Progenitor cell of endocrine pancreas (in vitro differentiated cells): ENCODE results near the gene AARS1. TPM values are rescaled to one million over a fixed set of nuclear protein-coding genes. Genes with fewer than 3 reads are reported as not detected.

Source experiments
- DNase-seq: peaks from one replicate; pipeline ENCODE4 v3.0.0; 2021; ENCODE audit warnings: low spot score; ENCODE audit not compliant: unreplicated experiment
- H3K27ac Mint-ChIP-seq: 2 replicates; pipeline ENCODE4 v1.8.0; 2021; ENCODE audit warnings: mild to moderate bottlenecking, moderate library complexity, mixed read lengths
- H3K27me3 Mint-ChIP-seq: 2 replicates; pipeline ENCODE4 v1.8.0; 2021; ENCODE audit warnings: mixed read lengths
- H3K36me3 Mint-ChIP-seq: 2 replicates; pipeline ENCODE4 v1.8.0; 2022; ENCODE audit warnings: mixed read lengths; ENCODE audit not compliant: insufficient read depth
- H3K4me1 Mint-ChIP-seq: 2 replicates; pipeline ENCODE4 v1.8.0; 2021; ENCODE audit warnings: low read depth, mixed read lengths
- H3K4me3 Mint-ChIP-seq: 2 replicates; pipeline ENCODE4 v1.8.0; 2021; ENCODE audit warnings: low read depth, mild to moderate bottlenecking, moderate library complexity, mixed read lengths
- H3K9me3 Mint-ChIP-seq: 2 replicates; pipeline ENCODE4 v1.8.0; 2021; ENCODE audit warnings: low read depth, mixed read lengths
- total RNA-seq: library from RNA; stranded (reverse); gene quantifications from 2 replicates; pipeline ENCODE4 v1.2.1, GENCODE V29; 2021
- TF ChIP-seq, protein P1 (sequence below): fragments of 200-600 bp; sonication (generic); IDR thresholded peaks from one replicate; pipeline ENCODE4 v1.5.0; 2021; ENCODE audit warnings: antibody characterized with exemption, mild to moderate bottlenecking; ENCODE audit not compliant: unreplicated experiment

The AARS1 gene
- total RNA-seq, 1 donor from 2014 or later: 114 TPM

DNA sequence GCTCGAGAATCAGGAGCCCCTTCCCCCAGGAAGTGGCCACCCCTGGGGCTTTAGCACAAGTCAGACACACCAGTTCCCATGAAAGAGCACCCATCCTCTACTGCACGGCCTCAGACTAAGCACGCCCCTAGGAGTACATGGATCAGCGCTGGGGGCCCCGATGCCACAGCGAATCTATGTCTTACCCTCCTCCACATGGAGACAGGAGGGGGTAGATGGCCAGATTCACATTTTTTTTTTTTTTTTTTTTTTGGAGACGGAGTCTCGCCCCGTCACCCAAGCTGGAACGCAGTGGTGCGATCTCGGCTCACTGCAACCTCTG lies 34.4 kb downstream of the AARS1 start:
- TF ChIP-seq, protein P1, sequence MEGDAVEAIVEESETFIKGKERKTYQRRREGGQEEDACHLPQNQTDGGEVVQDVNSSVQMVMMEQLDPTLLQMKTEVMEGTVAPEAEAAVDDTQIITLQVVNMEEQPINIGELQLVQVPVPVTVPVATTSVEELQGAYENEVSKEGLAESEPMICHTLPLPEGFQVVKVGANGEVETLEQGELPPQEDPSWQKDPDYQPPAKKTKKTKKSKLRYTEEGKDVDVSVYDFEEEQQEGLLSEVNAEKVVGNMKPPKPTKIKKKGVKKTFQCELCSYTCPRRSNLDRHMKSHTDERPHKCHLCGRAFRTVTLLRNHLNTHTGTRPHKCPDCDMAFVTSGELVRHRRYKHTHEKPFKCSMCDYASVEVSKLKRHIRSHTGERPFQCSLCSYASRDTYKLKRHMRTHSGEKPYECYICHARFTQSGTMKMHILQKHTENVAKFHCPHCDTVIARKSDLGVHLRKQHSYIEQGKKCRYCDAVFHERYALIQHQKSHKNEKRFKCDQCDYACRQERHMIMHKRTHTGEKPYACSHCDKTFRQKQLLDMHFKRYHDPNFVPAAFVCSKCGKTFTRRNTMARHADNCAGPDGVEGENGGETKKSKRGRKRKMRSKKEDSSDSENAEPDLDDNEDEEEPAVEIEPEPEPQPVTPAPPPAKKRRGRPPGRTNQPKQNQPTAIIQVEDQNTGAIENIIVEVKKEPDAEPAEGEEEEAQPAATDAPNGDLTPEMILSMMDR: no peak
- no peak overlapping the region for H3K4me3 Mint-ChIP-seq
- DNase-seq: no peak
- H3K9me3 Mint-ChIP-seq: no peaks in the 10 kb centered on the region
- H3K27me3 Mint-ChIP-seq: no peaks in the 10 kb centered on the region
- no peak overlapping the region for H3K27ac Mint-ChIP-seq
- peaks cover 3% of the 10 kb centered on the region for H3K4me1 Mint-ChIP-seq
- peaks cover 21% of the 10 kb centered on the region for H3K36me3 Mint-ChIP-seq

DNA sequence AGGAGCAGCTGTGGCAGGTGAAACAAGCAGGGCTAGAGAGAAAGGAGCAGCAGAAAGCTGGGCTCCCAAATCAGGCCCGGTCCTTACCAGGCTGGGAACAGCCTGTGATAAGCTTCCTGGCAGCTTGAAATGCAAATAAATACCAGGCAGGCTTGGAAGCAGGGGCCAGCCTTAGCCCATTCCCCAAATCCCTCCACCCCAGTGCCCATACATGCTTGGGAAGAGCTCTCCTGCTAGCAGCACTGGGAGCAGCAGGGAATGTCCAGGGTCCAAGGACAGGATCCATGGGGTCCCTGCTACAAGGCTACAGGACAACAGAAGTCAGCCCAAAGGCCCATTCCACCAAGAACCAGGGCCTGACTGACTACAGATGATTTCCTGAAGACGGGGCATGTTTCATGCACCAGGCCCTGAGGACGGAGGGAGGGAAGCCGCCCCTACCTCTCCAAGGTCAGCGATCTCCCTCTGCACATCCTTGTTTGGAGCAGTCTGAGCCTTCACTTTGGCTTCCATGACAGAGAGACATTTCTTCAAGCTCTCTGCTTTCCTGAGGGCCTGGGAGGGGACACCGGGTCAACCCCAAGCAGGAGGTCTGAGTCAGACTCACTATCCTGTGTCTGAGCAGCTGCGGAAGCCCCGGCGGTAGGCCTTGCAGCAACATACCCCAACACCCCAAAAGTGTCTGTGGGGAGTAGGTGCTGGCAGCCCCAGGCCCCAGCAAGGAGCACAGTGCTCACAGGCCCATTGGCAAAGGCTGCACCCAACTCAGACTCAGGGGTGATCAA lies 34.9 kb downstream of the AARS1 start:
- TF ChIP-seq, protein P1: no peak
- no peaks in the 10 kb centered on the region for H3K27me3 Mint-ChIP-seq
- DNase-seq: no peak
- no peak overlapping the region for H3K27ac Mint-ChIP-seq
- peaks cover 5% of the 10 kb centered on the region for H3K4me1 Mint-ChIP-seq
- H3K36me3 Mint-ChIP-seq: peaks cover 23% of the 10 kb centered on the region
- no peaks in the 10 kb centered on the region for H3K9me3 Mint-ChIP-seq
- H3K4me3 Mint-ChIP-seq: no peak overlapping the region

DNA sequence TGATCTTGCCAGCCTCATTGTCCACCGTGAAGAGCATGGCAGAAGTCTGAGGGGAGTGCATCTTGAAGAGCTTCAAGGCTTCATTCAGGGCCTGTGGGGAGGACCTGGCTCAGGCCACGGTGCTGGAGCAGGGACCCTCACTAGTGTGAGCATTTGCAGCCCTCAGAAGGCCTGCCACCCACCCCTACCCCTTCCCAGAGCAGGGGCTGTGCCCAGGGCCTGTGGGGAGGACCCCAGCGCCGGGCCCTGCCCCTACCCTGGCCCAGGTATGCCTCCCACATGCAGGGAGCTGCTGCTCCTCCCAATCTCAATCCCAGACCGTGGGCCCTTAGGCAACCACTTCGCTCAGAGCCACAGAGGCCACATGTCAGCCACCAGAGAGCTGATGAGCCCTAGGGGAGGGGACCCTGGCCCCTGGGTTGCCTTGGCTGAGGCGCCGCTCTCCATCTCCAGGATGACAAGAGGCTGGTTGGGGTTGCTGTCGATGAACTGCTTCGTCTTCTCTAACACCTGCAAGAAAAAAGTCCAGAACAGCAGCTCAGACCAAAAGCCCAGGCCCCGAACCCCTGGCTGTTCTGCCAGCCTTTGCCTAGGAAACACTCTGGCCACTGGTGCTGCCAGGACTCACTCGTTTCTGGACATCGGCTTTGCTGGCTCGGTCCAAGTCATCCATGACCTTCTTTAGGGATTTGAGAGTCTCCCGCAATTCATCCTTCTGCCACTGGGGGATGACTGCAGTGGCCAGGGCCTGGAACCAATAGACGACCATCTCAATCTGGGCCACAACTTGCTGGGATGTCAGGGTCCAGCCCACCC lies 35.8 kb downstream of the AARS1 start:
- H3K9me3 Mint-ChIP-seq: no peaks in the 10 kb centered on the region
- no peaks in the 10 kb centered on the region for H3K27me3 Mint-ChIP-seq
- no peak for DNase-seq
- TF ChIP-seq, protein P1: peak; percentile 56
- peak overlapping the region; percentile 46 for H3K4me3 Mint-ChIP-seq
- peaks cover 6% of the 10 kb centered on the region for H3K4me1 Mint-ChIP-seq
- H3K36me3 Mint-ChIP-seq: peaks cover 20% of the 10 kb centered on the region
- no peak overlapping the region for H3K27ac Mint-ChIP-seq

DNA sequence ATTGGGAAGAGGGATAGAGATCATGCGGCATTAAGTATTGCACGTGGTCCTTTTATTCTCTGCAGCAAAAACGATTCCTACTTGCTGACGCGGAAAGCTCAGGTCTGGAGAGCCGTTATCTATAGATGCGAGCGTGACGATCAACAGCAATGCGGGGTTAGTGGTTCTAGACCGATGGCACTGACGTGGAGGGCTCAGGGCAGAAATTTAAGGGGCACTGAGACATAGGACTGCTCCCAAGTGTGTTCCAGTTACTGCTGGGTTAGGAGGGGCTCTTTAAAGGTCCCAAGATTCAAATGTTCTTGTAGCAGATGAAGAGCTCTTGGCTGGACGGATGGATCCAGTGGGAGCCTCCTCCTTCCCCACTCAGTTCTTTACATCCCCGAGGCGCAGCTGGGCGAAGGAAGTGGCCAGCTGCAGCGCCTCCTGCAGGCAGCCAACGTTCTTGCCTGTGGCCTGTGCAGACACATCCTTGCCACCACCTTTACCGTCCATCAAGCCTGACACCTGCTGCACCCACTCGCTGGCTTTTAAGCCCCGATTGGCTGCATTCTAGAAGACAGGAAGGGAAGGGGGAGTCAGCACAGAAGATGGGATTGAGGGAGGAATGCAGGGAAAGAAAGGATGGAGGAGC lies 36.8 kb downstream of the AARS1 start:
- Mint-ChIP-seq H3K9me3 (no peaks in the 10 kb centered on the region), H3K4me1 (peaks cover 6% of the 10 kb centered on the region), H3K36me3 (peaks cover 16% of the 10 kb centered on the region), H3K27me3 (no peaks in the 10 kb centered on the region), H3K27ac (no peak overlapping the region), H3K4me3 (peak overlapping the region; percentile 29)
- DNase-seq: no peak
- TF ChIP-seq, protein P1: peak; percentile 50

DNA sequence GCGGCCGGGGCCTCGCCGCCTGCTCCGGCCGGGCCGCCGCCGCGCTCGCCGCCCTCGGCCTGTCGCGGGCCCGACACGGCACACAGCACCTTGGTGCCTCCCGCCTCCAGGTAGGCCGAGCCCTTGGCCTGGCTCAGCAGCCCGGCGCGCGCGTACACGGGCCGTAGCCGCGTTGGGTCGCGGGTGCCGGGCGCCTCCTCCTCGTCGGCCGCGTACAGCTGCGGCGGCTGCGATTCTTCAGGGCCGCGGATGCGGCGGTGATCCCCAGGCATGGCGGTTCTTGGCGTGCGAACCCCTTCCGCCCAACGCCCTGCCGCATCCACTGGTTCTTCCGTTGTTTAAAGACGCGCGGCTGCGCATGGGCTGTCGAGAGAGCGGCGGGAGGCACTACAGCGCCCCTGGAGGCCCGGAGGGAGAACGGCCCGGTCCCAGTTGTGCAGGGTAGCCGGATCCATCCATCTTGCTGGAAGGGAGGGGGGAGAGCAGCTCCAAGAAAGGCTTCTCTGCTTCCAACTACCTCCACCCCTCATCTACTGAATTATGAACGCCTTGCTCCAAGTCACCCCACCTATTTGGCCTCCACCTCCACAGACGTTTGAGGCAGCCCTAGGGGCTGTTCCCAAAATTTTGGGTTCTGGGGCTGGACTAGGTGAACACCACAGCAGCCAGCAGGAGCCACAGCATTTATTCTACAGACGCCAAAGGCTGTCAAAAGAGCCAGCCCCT lies 37.5 kb downstream of the AARS1 start, which contains the start of gene EXOSC6:
Gene EXOSC6, minus strand, starts transcription at position 312 of the 726 bp plus-strand sequence. Its CDS starts 40 bp downstream, at position 272.
- Mint-ChIP-seq H3K27ac (peak within 1 kb of the TSS; percentile 96), H3K36me3 (peaks cover 14% of the 10 kb centered on the region), H3K4me3 (peak within 1 kb of the TSS; percentile 85), H3K9me3 (no peaks in the 10 kb centered on the region), H3K27me3 (no peaks in the 10 kb centered on the region), H3K4me1 (peaks cover 6% of the 10 kb centered on the region)
- TF ChIP-seq, protein P1: peak; percentile 93
- DNase-seq: peak; percentile 80
